GM13977 (cell line): ENCODE results near the gene MSI2.

Source experiments
- DNase-seq: peaks from one replicate; pipeline ENCODE4 v3.0.0; 2012; ENCODE audit warnings: low spot score
- CTCF ChIP-seq: IDR thresholded peaks from 2 replicates; pipeline ENCODE4 v1.5.1; 2012; ENCODE audit warnings: mild to moderate bottlenecking, control low read depth; ENCODE audit not compliant: insufficient read depth; ENCODE audit errors: extremely low read depth, missing control alignments
- in situ Hi-C: fragments of 300-500 bp; cut with MboI; formaldehyde crosslinking; loops from one replicate; pipeline ENCODE4 v1.12.0; 2022; ENCODE audit warnings: low sequenced_read_pairs, low pct_unique_long_range_greater_than_20kb, mixed read lengths, inconsistent platforms; ENCODE audit not compliant: unreplicated experiment

The MSI2 gene

DNA sequence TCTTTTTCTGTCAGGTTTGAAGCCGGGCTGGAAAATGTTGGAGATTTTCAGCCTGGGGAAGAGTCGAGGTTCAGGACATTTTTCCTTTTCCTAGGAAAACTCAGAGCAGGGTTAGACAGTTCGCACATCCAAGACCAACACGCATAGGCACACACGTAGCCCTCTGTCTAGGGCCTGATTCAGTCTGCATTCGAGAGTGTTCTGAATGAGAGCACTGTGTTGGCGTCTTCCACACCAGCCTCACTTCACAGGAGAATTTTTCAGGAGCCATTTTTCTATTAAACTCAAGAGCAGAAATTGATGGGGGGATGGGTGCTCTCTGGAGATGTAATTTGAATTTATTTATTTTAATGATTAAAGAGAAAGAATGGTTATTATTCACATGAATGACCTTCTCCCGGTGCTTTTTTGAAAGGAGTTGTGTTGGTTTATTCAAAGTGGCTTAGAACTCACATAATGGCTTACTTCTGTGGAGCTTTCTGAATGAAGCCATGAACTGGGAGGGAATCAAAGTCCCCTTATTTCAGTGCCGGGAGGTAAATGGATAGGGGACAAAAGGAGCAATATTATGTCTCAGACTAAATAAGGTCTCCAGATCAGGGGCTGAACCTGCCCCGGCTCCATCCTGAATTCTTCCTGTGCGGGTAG lies 294.5 kb downstream of the MSI2 start:
- no peak for DNase-seq
- no peak for TF ChIP-seq CTCF
- in situ Hi-C loops = no loop called here

- in situ Hi-C loops = no loop called here
- no peak for TF ChIP-seq CTCF
- DNase-seq = peak; percentile 65
Observed at GRCh38 chr17:57551321-57552079, 295.2 kb downstream of the MSI2 start.

- in situ Hi-C loops = no loop called here
- peak; percentile 72 for DNase-seq
- peak; percentile 85 for TF ChIP-seq CTCF
Observed at GRCh38 chr17:57552114-57552624, 295.8 kb downstream of the MSI2 start.

GRCh38 chr17:57553526-57553925 lies 297.2 kb downstream of the MSI2 start:
- no peak for TF ChIP-seq CTCF
- DNase-seq = no peak
- in situ Hi-C loops = no loop called here

GRCh38 chr17:57553991-57554825 lies 297.9 kb downstream of the MSI2 start:
- TF ChIP-seq CTCF = no peak
- DNase-seq = no peak
- in situ Hi-C loops = no loop called here
